Upper lobe of left lung (tissue), 6 donors: ENCODE data around the gene PADI4. TPM values are rescaled to one million over a fixed set of nuclear protein-coding genes. Genes with fewer than 3 reads are reported as not detected.

Experiments
- small RNA-seq, 4 donors: library from RNA; depleted of rRNA; stranded (forward); fragments of <200 nt; gene quantifications; one replicate each; pipeline ENCODE3, GENCODE V24; 2016
- total RNA-seq, 6 donors: library from RNA; depleted of rRNA in 4 of 6; stranded (reverse); fragments of >200 nt in 4 of 6; gene quantifications; one replicate each; pipeline versions ENCODE4 v1.1.0 to v1.2.1, GENCODE V29; 2016 to 2021
- donor health status: DM: no; HTN: no; CAD: no; lungs with moderate emphysema.
- donor health status: DM: no; HTN: yes; CAD: no; lungs with severe emphysema.

Gene PADI4
- total RNA-seq, 6 donors from 2014 or later: 2.7 to 32.3 (median 9.0) TPM

Small RNAs within 50 kb of the gene (small RNA-seq; reads per million reads assigned to genes)
- gene MIR3972: 0 reads per million in 4 donors

Other genes with a start within 250 kb of the PADI4 start
- gene PADI2, start 188.7 kb upstream of the PADI4 start, total RNA-seq: 10 to 100 TPM in 2 of 6 donors, 1 to 10 TPM in 4; 1.9 to 25.2 (median 4.9) TPM
- not detected for gene PADI1, start 103.1 kb upstream of the PADI4 start, total RNA-seq
- not detected for gene PADI3, start 59.1 kb upstream of the PADI4 start, total RNA-seq
- gene PADI6, start 64.0 kb downstream of the PADI4 start, total RNA-seq: not detected
- 10 to 100 TPM; 32.1 to 66.2 (median 47.7) TPM for gene RCC2, start 131.5 kb downstream of the PADI4 start, total RNA-seq
- gene ARHGEF10L, start 231.5 kb downstream of the PADI4 start, total RNA-seq: 100 to 1,000 TPM in 1 of 6 donors, 10 to 100 TPM in 5; 17.6 to 172 (median 50.0) TPM